Left forelimb (tissue), 1 donor: ENCODE results near the gene NCMAP.

Experiments
- DNase-seq: peaks from one replicate; pipeline ENCODE4 v3.0.0-alpha.2; 2018; ENCODE audit warnings: low spot score

NCMAP gene

DNA sequence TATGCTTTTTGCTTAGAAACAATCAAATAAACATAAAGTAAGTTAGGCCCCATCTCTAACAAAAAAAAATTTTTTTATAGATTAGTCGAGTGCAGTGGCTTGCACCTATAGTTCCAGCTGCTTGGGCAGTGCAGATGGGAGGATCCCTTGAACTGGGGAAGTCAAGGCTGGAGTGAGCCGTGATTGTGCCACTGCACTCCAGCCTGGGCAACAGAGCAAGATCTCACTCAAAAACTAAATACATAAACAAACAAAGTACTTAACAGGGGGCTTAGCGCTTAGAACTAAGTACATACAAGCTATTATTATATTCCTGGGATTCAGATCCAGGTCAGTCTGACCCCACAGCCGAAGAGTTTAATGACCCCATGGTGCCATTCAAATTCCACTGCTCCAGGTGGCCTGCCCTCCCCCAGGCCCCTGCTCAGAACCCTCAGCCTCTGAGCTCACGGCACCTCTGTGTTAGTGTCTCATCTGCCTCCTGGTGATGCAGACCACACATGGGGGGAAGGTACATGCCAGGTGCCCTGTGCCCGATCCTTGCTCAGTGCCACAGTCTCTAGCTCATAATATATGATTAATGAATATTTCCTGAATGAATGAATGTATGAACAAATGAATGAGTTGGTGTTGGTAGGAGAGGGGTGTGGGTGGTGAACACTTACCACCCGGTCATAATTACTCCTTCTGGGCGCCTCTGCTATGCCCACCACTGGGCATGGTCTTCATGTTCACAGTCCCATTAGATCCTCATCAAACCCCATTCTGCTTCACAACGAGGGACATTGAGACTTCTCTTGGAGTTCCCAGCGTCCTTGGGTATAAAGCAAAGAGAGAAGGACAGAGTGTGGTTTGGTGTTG, 14.6 kb downstream of the NCMAP start:
- DNase-seq: no peak

GRCh38 chr1:24572301-24572700, 16.4 kb downstream of the NCMAP start:
- no peak for DNase-seq

DNA sequence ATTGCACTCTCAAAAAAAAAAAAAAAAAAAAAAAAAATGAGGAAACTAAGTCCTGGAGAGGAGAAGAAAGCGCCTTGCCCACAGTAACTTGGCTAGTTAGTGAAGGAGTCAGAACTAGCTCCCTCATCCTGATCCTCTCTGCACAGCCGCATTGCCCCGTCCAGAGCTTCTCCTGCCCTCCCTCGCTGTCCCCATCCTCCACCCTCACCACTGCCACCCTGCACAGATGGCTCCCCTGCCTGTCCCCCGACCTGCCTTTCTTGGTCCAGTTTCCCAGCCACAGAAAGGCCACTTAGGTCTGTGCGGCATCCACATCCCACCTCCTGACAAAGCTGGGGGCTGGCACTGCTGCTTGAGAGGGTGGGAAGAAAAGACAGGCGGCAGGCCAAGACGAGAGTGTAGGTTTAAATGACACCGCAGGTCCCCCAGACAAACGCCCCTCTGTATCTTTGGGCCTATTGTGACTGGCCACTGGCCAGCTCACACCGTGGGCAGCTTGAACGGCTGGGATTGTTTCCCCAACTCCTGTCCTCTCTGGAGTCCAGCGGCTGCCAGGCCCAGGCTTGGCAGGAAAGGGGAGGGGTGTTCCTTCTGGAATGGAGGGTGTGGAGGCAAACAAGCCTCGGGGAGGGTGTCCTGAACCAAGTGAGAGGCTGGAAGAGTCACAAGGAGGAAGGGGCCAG, 20.2 kb downstream of the NCMAP start:
- DNase-seq: no peak

GRCh38 chr1:24578846-24579245, 23.0 kb downstream of the NCMAP start:
- no peak for DNase-seq

GRCh38 chr1:24580756-24581155, 24.9 kb downstream of the NCMAP start:
- no peak for DNase-seq

GRCh38 chr1:24584171-24584647, 28.3 kb downstream of the NCMAP start:
- no peak for DNase-seq

DNA sequence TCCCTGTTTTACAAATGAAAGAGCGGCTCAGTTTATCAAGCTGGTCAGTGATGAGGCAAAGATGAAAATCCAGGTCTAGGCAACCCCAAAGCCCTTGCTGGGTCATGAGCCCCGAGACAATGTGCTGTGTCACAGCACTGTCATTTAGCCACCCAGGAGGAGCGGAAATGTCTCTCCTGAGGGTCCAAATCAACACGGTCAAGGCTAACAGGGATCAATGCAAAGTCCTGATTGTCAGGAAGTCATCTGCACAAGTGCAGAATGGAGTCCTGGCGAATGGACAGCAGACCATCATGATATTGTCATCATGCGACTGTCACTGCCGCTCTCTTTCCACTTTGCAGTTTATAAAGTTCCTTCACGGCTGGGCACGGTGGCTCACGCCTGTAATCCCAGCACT, 30.2 kb downstream of the NCMAP start:
- no peak for DNase-seq

DNA sequence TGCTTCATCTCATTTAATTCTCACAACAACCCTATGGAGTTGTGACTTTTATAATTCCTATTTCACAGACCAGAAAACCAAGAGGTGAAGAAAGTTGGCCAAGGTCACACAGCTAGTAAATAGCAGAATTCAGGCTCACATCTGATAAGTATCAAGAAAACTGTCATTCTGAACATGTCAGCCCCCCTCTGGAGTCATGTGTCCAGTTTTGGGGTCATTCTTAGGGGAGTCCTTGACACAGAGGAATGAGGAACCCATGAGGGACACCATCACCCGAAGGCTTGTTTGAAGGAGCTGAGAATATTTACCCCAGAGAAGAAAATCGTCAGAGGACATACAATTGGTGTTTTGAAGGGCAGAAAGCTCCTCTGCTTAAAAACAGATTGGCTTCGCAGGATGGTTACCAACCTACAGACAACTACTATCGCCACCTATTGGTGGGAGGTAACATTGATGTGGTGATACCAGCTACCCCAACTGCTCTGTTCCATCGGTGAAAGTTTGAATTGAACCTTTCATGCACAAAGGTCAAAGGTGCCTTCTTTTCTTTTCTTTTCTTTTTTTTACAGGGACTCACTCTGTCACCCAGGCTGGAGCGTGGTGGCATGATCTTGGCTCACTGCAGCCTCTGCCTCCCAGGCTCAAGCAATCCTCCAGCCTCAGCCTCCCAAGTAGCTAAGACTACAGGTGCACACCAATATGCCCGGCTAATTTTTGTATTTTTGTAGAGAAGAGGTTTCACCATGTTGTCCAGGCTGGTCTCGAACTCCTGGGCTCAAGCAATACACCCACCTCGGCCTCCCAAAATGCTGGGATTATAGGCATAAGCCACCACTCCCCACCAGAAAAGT, 31.3 kb downstream of the NCMAP start:
- no peak for DNase-seq

GRCh38 chr1:24588573-24588972, 32.7 kb downstream of the NCMAP start:
- DNase-seq: no peak

GRCh38 chr1:24589200-24589599, 33.3 kb downstream of the NCMAP start:
- DNase-seq: no peak

DNA sequence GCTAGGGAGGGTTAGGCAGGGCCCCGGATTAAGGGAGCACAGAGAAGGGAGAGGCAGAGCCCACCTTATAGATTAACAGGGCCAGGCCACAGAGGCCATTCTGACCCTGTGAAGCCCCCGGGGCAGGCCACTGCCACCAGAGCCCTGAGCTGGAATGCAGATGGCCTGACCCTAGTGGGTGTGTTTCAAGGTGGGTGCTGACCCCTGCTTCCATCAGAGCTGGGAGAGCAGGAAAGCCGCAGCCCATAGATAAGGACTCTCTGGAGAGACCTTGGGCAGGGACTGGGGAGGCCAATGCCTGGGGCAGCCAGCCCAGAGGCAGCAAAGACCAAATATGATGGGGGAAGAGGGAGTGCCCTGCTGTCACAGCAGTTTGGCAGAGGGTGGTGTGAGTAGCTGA, 35.9 kb downstream of the NCMAP start:
- no peak for DNase-seq

DNA sequence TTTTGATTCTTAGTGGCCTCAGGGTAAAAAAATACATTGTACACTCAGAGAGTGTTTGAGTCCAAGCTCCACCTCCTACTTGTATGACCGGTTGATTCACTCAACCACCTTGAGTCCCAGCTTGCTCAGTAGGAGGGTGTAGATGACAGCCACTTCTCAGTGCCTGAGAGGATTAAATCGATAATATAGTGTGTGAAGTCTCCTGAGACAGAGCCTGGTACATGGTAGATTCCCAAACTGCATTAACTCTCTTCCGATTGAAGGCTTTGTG, 38.4 kb downstream of the NCMAP start:
- no peak for DNase-seq

- DNase-seq: no peak
Observed at GRCh38 chr1:24596401-24596880, 40.6 kb downstream of the NCMAP start.

DNA sequence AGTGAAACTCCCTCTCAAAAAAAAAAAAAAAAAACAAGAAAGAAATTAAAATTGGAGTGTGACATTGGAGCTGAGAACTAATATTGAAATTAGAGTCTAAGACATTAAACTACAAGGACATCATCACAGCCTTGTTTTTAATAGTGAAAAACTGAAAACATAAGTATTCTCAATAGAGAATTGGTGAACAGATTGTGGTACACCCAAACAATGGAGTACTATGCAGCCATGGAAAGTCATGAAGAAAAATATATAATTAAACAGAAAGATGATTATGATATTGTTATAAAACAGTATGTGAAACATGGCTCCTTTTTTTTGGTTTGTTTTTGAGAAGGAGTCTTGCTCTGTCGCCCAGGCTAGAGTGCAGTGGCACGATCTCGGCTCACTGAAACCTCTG, 43.4 kb downstream of the NCMAP start:
- no peak for DNase-seq

DNA sequence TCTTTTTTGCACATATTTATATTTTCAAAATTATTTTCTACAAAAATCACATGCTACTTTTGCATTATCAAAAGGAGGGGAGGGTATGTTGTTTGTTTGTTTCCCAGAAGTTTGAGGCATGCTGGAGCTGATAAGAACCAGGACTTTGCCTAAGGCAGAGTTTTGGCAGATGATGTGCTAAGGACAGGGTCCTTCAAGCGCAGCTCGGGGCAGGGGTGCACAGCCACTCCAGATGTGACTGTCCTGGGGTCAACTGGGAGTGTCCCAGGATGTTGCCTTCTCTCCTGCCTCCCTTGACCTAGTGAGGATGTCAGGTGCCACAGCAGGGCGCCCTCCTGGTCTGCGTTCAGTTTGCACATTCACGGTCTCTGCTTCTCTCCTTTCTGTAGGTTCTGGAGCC, 44.7 kb downstream of the NCMAP start:
- DNase-seq: no peak

DNA sequence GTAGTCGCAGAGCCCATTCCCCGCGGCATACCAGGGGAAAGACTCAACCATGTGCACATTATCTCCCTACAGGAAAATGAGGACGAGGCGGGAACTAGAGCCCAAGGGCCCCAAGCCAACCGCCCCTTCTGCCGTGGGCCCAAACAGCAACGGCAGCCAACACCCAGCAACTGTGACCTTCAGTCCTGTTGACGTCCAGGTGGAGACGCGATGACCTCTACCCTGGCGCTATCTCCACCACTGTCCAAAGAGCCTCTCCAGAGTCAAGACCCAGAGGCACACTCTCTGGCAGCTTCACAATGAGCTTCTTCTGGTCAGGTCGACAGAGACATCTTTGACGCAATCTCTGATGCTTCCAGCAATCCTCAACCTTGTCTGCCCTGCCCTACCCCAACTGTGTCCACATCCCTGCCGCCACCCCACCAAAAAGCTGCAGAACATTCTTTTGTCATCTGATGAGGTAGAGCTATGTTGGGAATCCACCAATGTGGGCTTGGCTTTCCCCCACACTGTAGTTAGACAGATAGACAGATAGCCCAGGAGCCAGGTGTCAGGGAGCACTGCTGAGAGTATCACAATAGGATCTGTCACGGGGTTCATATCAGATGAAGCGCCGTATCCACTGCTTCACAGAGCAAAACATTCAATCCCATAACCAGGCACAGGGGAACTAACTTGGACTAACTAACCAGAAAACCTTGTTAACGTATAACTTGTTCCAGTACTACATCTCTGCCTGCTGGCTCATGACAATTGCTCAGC, 49.8 kb downstream of the NCMAP start:
- no peak for DNase-seq

DNA sequence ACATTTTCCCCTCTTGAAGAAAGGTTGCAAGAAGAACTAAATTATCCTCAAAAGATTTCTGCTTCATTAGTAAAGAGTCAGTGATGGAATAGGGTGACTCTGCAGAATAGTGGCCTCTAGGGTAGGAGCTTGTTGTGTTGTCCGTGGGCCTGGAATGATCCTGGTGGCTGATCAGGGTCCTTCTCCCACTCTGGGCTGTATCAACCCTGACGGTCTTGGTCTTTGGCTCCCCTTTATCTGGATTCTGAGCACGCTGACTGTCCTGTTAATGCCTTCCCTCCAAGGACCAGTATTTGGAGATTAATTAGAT, 50.4 kb downstream of the NCMAP start:
- DNase-seq: no peak

DNA sequence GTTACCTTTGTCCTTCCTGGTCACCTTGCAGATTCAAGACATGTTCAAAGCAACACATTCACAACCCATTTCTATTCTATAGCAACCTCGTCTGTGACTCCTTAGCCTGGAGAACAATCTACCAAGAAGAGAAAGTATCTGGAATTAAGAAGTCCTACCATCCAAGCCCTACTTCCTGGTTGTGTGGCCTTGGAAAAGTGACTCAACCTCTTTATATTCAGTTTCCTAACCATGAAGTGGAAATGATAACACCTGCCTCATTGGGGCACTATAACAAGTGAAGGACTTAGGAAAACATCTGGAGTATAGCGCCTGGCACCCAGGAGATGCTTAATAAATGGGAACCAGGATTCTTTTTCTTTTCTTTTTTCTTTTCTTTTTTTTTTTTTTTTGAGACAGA, 50.7 kb downstream of the NCMAP start:
- no peak for DNase-seq

DNA sequence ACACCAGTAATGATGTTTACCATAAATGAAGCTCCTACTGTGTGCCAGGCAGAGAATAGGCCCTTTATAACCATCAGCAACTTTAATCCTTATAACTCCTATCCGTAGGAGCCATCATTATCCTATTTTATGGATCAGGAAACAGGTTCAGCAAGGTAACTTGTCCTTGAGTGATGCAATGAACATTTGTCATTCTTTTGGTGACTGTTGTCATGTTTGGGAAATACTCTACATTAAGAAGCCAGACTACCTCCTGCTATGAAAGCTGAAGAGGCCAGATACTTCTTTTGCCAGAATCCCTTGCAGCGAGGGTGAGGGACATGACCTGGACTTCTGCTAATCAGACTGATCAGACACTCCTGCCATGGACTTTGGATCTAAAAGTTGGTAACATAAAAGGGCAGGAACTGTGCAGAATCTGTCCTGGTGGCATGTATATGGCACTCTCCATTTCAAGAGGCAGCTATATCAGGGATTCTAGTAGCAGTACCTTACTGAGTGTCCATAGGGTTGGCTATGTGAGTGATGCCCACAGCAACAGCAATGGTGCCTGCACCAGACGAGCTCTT, 54.1 kb downstream of the NCMAP start:
- no peak for DNase-seq

DNA sequence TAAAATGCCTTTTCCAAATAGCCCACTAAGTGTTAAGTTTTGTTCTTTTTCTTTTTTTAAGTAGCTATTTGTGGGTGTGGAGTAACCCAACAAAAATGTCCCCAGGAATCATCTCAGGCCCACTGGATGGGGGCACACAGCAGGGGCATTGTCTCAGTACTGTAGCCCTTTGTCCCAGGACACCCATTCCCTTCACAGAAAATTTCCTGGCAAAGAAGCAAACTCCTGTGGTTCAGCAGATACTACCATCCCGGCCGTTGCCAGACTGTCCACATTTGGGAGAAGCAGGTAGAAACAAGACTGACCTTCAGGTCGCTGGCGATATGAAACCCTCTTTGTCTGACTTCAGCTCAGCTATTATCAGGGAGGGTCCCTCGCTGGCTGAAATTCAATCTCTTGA, 63.5 kb downstream of the NCMAP start:
- no peak for DNase-seq

DNA sequence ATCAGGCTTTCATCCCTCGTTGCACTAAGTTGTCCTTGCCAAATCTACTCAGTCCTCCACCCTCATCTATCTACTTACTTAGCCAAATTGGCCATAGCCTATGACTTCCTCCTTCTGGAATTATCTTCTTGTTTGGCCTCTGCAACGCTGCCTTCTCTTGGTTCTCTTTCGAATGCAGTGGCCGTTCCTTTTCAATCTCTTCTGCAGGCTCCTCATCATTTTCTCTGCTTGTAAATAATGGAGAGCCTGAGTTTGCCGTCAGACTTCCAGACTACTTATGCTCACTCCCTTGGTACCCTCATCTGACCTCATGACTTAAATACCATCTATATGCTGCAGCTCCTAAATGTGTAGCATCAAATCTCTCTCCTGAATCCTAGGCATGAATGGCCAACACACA, 64.8 kb downstream of the NCMAP start:
- no peak for DNase-seq

- no peak for DNase-seq
Observed at GRCh38 chr1:24621121-24621520, 65.2 kb downstream of the NCMAP start.
